Glutamatergic neuron (in vitro differentiated cells): ENCODE measurements around the gene ZSCAN22. TPM values are rescaled to one million over a fixed set of nuclear protein-coding genes. Genes with fewer than 3 reads are reported as not detected.

Source experiments
- DNase-seq: peaks from one replicate; pipeline ENCODE4 v3.0.0; 2022
- H3K27ac Mint-ChIP-seq: one replicate; pipeline ENCODE4 v1.8.0; 2020; ENCODE audit warnings: mild to moderate bottlenecking, mixed read lengths, inconsistent platforms; ENCODE audit not compliant: unreplicated experiment
- H3K27me3 Mint-ChIP-seq: one replicate; pipeline ENCODE4 v1.8.0; 2020; ENCODE audit warnings: mild to moderate bottlenecking, moderate library complexity, mixed read lengths, inconsistent platforms; ENCODE audit not compliant: unreplicated experiment
- H3K36me3 Mint-ChIP-seq: one replicate; pipeline ENCODE4 v1.8.0; 2020; ENCODE audit warnings: mild to moderate bottlenecking, mixed read lengths, inconsistent platforms; ENCODE audit not compliant: unreplicated experiment
- H3K4me1 Mint-ChIP-seq: one replicate; pipeline ENCODE4 v1.8.0; 2020; ENCODE audit warnings: mild to moderate bottlenecking, low read depth, mixed read lengths, inconsistent platforms; ENCODE audit not compliant: unreplicated experiment
- H3K4me3 Mint-ChIP-seq: one replicate; pipeline ENCODE4 v1.8.0; 2020; ENCODE audit warnings: mild to moderate bottlenecking, mixed read lengths, inconsistent platforms; ENCODE audit not compliant: unreplicated experiment
- H3K9me3 Mint-ChIP-seq: one replicate; pipeline ENCODE4 v1.8.0; 2020; ENCODE audit warnings: mild to moderate bottlenecking, moderate library complexity, mixed read lengths, inconsistent platforms; ENCODE audit not compliant: unreplicated experiment
- CTCF ChIP-seq: fragments of 200-600 bp; sonication (generic); IDR thresholded peaks from one replicate; pipeline ENCODE4 v1.5.0; 2021; ENCODE audit not compliant: partially characterized antibody, unreplicated experiment
- total RNA-seq: library from RNA; stranded (reverse); fragmentation: NEBNext Ultra II Directional; extraction: Animal tissue kit (Norgen Biotek cat#: 25700); gene quantifications from one replicate; pipeline ENCODE4 v1.2.1, GENCODE V29; 2021; ENCODE audit not compliant: unreplicated experiment

ZSCAN22 gene
- total RNA-seq, 1 donor from 2014 or later = 4.9 TPM

GRCh38 chr19:58279042-58279924 is 47.5 kb upstream of the ZSCAN22 start:
- peaks cover 20% of the 10 kb centered on the region for H3K4me1 Mint-ChIP-seq
- TF ChIP-seq CTCF = no peak
- peaks cover 13% of the 10 kb centered on the region for H3K36me3 Mint-ChIP-seq
- H3K9me3 Mint-ChIP-seq = peaks cover 33% of the 10 kb centered on the region
- peaks cover 22% of the 10 kb centered on the region for H3K27me3 Mint-ChIP-seq
- H3K4me3 Mint-ChIP-seq = peak overlapping the region; percentile 98
- peak; percentile 94 for DNase-seq
- H3K27ac Mint-ChIP-seq = peak overlapping the region; percentile 91

- Mint-ChIP-seq H3K36me3 (peaks cover 6% of the 10 kb centered on the region), H3K4me3 (peak overlapping the region; percentile 98), H3K4me1 (peaks cover 20% of the 10 kb centered on the region), H3K27me3 (peaks cover 22% of the 10 kb centered on the region), H3K9me3 (peaks cover 33% of the 10 kb centered on the region), H3K27ac (peak overlapping the region; percentile 91)
- no peak for TF ChIP-seq CTCF
- DNase-seq = no peak
Measured at GRCh38 chr19:58279925-58280316, 46.9 kb upstream of the ZSCAN22 start.

GRCh38 chr19:58284199-58284598 is 42.6 kb upstream of the ZSCAN22 start:
- TF ChIP-seq CTCF = no peak
- Mint-ChIP-seq H3K4me3 (no peak overlapping the region), H3K27me3 (peaks cover 11% of the 10 kb centered on the region), H3K4me1 (peaks cover 16% of the 10 kb centered on the region), H3K27ac (no peak overlapping the region), H3K9me3 (peaks cover 15% of the 10 kb centered on the region), H3K36me3 (peaks cover 5% of the 10 kb centered on the region)
- no peak for DNase-seq

- Mint-ChIP-seq H3K36me3 (peaks cover 50% of the 10 kb centered on the region), H3K27ac (no peak overlapping the region), H3K4me1 (no peaks in the 10 kb centered on the region), H3K27me3 (peaks cover 10% of the 10 kb centered on the region), H3K9me3 (peaks cover 18% of the 10 kb centered on the region), H3K4me3 (no peak overlapping the region)
- no peak for TF ChIP-seq CTCF
- no peak for DNase-seq
Measured at GRCh38 chr19:58291943-58292342, 34.9 kb upstream of the ZSCAN22 start.

- Mint-ChIP-seq H3K4me3 (no peak overlapping the region), H3K4me1 (no peaks in the 10 kb centered on the region), H3K27ac (no peak overlapping the region), H3K27me3 (peaks cover 10% of the 10 kb centered on the region), H3K36me3 (peaks cover 53% of the 10 kb centered on the region), H3K9me3 (peaks cover 21% of the 10 kb centered on the region)
- DNase-seq = no peak
- no peak for TF ChIP-seq CTCF
Measured at GRCh38 chr19:58294743-58295374, 31.9 kb upstream of the ZSCAN22 start.
